Measurements from ENCODE around the gene TMTC2. TPM values are rescaled to one million over a fixed set of nuclear protein-coding genes. Genes with fewer than 3 reads are reported as not detected.

TMTC2 gene
- total RNA-seq, 1 donor from 2014 or later = 31.4 TPM

GRCh38 chr12:83084516-83085234 is 398.0 kb downstream of the TMTC2 start:
- Histone ChIP-seq H3K27me3 (ENCODE audit: low read depth) (no peaks in the 10 kb centered on the region), H3K4me3 (no peak overlapping the region), H3K27ac (no peak overlapping the region), H3K36me3 (no peaks in the 10 kb centered on the region), H3K9me3 (no peaks in the 10 kb centered on the region), H3K4me1 (no peaks in the 10 kb centered on the region)
- intact Hi-C loops (cut with DNase I) = no loop called here
- DNase-seq = no peak
- peak in 1 of 2 donors; percentile 47 for ATAC-seq
- TF ChIP-seq CTCF (IDR thresholded peaks at IDR 0.05) = no peak

GRCh38 chr12:83086023-83086422 is 399.3 kb downstream of the TMTC2 start:
- no peak for DNase-seq
- no peak for ATAC-seq
- intact Hi-C loops (cut with DNase I) = no loop called here
- Histone ChIP-seq H3K27me3 (ENCODE audit: low read depth) (no peaks in the 10 kb centered on the region), H3K4me1 (no peaks in the 10 kb centered on the region), H3K4me3 (no peak overlapping the region), H3K36me3 (no peaks in the 10 kb centered on the region), H3K27ac (no peak overlapping the region), H3K9me3 (no peaks in the 10 kb centered on the region)
- no peak for TF ChIP-seq CTCF (IDR thresholded peaks at IDR 0.05)

- intact Hi-C loops (cut with DNase I) = no loop called here
- DNase-seq = no peak
Measured at GRCh38 chr12:83089575-83089974, 402.9 kb downstream of the TMTC2 start.

GRCh38 chr12:83092129-83092528 is 405.4 kb downstream of the TMTC2 start:
- H3K9me3 ChIP-seq = no peaks in the 10 kb centered on the region
- H3K4me3 ChIP-seq = no peak overlapping the region
- DNase-seq (no peak), ATAC-seq (no peak)
- H3K36me3 ChIP-seq = no peaks in the 10 kb centered on the region
- no peak for TF ChIP-seq CTCF (IDR thresholded peaks at IDR 0.05)
- H3K27me3 ChIP-seq (ENCODE audit: low read depth) = no peaks in the 10 kb centered on the region
- no peaks in the 10 kb centered on the region for H3K4me1 ChIP-seq
- H3K27ac ChIP-seq = no peak overlapping the region
- intact Hi-C loops (cut with DNase I) = no loop called here

More at GRCh38 chr12:83089575-83089974, 402.9 kb downstream of the TMTC2 start:
- Histone ChIP-seq H3K27ac (no peak overlapping the region), H3K9me3 (no peaks in the 10 kb centered on the region), H3K27me3 (ENCODE audit: low read depth) (no peaks in the 10 kb centered on the region), H3K4me3 (no peak overlapping the region), H3K36me3 (no peaks in the 10 kb centered on the region), H3K4me1 (no peaks in the 10 kb centered on the region)
- no peak for ATAC-seq
- TF ChIP-seq CTCF (IDR thresholded peaks at IDR 0.05) = no peak

GRCh38 chr12:83092606-83093005 is 405.9 kb downstream of the TMTC2 start:
- Histone ChIP-seq H3K4me1 (no peaks in the 10 kb centered on the region), H3K27ac (no peak overlapping the region), H3K9me3 (no peaks in the 10 kb centered on the region), H3K36me3 (no peaks in the 10 kb centered on the region), H3K27me3 (ENCODE audit: low read depth) (no peaks in the 10 kb centered on the region), H3K4me3 (no peak overlapping the region)
- no peak for TF ChIP-seq CTCF (IDR thresholded peaks at IDR 0.05)
- intact Hi-C loops (cut with DNase I) = no loop called here
- no peak for DNase-seq
- no peak for ATAC-seq

Data from lower lobe of right lung (tissue), 2 donors.